ENCODE results near the gene SLC39A11. TPM values are rescaled to one million over a fixed set of nuclear protein-coding genes. Genes with fewer than 3 reads are reported as not detected.
"Not testable (repeated sequence)": the region's sequence is repeated elsewhere in the genome, so short reads cannot be mapped to it uniquely, and the experiment has no call there.

SLC39A11 gene
- total RNA-seq, 1 donor from 2014 or later, result 14.2 TPM

DNA sequence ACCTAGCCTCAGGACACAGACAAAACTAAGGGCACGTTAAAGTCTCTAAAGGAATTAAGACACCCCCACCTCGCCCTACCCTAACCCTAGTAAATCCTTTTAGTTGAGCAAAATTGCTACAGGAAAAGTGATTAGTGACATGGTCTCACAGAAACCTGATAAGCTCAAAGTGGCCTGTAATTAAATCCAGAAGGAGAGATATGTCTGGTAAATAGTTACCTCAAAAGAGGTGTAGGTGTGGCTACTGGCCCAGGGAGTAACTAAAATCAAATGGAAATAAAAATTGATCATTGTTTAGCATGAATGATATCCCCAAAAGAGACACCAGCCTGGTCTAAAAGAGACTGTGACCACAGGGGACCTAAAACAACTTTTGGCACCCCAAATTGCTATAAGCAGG lies 168.3 kb downstream of the SLC39A11 start:
- DNase-seq (ENCODE audit: low read depth, low spot score), result no peak

DNA sequence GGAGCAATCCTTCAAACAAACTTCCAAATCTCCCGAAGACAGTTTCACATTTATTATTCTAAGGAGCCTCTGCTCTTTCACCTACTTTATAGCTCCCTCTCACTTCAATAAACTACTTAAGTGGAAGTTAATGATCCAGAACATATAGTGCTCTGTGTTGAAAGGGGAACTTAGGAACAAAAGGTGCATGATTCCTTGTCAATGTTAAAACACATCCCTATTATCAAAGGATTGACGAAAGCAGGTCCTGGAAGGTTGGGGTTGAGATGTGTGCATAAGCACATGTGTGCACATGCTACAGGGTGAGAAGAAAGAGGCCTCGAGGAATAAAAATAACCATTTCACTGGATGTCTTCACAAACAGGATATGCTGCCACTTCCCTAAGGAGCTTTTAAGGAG lies 170.3 kb downstream of the SLC39A11 start:
- DNase-seq (ENCODE audit: low read depth, low spot score), result no peak

- no peak for DNase-seq (ENCODE audit: low read depth, low spot score)
Observed at GRCh38 chr17:72921347-72922054, 171.0 kb downstream of the SLC39A11 start.

DNA sequence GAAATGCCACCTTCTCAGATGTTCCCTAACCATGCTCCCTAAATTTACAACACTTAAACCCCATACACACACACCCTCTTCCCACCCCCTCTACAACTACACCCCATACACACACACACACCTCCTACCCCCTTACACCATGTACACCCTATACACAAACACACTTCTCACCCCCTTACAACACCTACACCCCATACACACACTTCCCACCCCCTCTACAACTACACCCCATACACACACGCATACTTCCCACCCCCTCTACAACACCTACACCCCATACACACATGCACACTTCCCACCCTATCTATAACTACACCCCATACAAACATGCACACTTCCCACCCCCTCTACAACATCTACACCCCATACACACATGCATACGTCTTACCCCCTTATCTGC lies 172.0 kb downstream of the SLC39A11 start:
- no peak for DNase-seq (ENCODE audit: low read depth, low spot score)

- DNase-seq (ENCODE audit: low read depth, low spot score), result no peak
Observed at GRCh38 chr17:72916991-72917390, 175.5 kb downstream of the SLC39A11 start.

DNA sequence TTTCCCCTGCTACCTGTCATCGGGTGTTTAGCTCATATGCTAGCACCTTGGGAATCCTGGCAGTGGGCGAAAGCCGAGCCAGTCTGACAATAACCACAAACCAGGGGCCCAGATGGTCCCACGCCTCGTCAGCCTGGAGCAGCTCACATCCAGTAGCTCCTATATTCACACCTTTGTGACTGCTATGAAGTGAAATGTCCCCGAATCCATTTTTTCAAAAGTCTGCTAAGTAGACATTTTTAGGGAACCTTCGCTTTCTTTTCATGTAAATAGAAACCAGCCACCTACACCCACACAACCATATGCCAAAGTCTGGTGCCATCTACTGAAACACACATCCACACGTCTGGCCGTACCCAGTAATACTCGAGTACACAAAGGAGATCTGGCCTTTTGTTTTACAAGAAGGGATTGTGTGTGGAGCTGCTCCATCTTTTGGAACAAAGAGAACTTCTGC lies 176.8 kb downstream of the SLC39A11 start:
- DNase-seq (ENCODE audit: low read depth, low spot score), result no peak

DNA sequence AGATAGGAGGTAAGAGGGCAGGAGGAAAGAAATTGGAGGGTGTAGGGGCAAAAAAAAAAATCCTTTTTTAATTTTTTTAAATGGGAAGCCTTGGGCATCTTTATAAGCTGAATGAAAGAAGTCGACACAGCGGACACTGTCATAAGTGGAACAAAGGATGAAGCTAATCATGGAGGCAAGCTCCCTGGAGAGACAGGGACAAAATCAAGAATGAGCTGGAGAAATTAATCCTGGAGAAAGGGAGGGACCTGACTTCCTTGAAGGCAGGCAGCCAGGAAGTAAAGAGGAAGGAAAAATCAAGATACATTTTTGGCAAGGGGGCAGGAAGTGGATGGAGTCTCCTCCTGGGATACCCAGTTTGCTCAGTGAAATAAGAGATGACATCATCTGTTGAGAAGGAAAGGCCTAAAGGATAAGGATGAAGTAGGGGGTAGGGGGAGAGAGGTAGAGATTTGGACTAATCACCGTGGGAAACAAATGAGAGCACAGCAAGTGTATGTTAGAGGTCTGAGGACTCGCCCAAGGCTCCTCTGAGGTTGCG lies 179.3 kb downstream of the SLC39A11 start:
- DNase-seq (ENCODE audit: low read depth, low spot score), result no peak

DNA sequence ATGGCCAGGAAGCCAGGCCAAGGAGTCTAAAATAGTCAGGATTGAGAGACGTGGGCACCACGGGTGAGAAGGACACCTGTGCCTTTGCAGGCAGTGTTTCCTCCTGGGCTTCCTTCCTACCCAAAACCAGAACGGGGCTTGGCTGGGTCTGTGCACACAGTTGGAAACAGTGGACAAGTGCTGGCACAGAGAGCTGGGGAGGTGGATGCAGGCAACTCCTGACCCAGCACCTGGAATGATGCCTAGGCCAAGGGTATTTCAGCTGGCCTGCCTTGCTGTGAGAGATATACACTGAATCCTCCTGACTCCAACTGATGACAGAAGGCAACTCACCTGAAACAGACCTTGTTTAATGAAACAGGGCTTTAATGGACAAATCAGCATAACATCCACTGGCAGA lies 186.2 kb downstream of the SLC39A11 start:
- no peak for DNase-seq (ENCODE audit: low read depth, low spot score)

GRCh38 chr17:72903522-72903921 lies 189.0 kb downstream of the SLC39A11 start:
- no peak for DNase-seq (ENCODE audit: low read depth, low spot score)

DNA sequence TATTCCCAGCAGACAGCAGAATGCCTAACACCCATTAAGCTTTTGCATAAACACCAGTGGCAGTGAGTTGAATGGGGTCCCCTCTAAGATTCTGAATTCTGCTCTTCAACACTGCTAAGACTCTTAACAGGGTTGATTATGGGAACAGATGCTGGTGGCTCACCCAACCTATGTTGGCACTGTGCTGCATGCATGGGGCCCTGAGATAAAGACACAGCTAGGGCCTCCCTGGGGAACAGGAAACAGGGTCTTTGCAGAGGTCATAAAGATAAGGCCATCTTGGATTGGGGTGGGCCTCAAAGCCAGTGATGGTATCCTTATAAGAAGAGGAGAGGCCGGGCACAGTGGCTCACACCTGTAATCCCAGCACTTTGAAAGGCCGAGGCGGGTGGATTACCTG lies 190.8 kb downstream of the SLC39A11 start:
- no peak for DNase-seq (ENCODE audit: low read depth, low spot score)

DNA sequence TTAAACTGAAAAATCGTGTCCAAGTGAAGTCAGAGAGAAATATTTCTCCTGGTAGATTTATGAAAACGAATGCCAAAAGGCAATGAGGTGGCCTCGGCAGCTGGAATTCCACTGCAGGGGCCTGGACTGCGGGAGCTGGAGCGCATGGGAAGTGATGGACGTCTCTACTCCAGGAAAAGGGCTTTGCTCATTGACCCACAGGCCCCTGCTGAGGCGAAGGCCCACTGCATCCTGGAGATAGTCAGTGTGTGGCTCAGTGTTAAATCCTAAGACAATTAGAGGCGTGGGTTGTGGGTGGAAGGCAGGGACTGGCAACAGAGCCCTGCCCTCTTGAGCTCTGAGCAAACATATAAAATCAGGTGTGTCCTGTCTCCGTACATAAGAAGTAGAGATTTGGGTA lies 191.4 kb downstream of the SLC39A11 start:
- no peak for DNase-seq (ENCODE audit: low read depth, low spot score)

DNA sequence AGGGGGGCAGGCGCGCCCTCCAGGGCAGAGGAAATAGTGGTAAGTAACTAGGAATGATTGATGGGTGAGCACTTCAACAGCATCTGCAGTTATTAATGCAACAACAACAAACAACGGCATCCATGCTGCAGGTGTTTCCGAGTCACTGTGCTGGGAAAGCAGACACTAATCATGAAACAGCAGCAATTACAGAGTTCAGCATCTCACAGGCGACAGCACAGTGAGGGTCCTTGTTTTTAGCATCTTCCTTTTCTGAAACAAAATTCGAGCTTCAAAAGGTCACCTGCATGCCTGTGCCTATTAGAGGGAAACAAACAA lies 191.9 kb downstream of the SLC39A11 start:
- DNase-seq (ENCODE audit: low read depth, low spot score), result no peak

- DNase-seq (ENCODE audit: low read depth, low spot score), result no peak
Observed at GRCh38 chr17:72898725-72899124, 193.8 kb downstream of the SLC39A11 start.

GRCh38 chr17:72896288-72896687 lies 196.2 kb downstream of the SLC39A11 start:
- DNase-seq (ENCODE audit: low read depth, low spot score), result not testable (repeated sequence)

DNA sequence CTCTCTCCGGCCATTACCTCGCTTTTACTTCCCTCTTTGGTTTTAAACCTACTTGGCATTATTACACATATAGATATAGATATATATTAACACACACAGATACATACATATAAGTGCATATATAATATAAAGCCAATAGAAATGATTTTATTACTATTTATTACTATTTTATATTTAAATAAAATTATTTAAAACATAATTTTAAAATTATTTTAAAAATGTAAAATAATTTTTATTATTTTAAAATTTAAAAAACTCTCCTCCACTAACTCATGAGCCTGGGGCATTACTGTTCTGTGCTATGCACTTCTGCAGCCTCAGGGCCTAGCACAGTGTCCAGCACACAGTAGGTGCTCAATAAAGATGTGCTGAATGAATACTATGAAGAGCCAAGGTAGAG lies 200.9 kb downstream of the SLC39A11 start:
- DNase-seq (ENCODE audit: low read depth, low spot score), result no peak

DNA sequence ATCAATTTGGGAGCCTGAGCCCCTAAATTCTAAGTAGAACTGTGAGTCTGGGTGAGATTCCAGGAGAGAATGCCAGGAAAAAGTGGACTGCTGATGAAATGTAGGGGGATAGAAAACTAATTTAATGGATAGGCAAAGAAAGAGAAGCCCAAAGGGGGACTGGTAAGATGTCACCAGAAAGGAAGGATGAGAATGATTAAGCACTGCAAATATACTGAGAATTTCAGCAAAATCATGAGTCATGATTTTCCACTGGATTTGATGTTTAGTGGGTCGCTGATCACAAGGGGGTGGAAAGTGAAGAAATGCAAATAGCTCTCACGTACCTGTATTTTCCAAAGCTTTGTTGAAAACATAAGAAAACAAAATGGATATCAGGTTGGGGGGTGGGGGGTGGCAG lies 201.8 kb downstream of the SLC39A11 start:
- no peak for DNase-seq (ENCODE audit: low read depth, low spot score)

DNA sequence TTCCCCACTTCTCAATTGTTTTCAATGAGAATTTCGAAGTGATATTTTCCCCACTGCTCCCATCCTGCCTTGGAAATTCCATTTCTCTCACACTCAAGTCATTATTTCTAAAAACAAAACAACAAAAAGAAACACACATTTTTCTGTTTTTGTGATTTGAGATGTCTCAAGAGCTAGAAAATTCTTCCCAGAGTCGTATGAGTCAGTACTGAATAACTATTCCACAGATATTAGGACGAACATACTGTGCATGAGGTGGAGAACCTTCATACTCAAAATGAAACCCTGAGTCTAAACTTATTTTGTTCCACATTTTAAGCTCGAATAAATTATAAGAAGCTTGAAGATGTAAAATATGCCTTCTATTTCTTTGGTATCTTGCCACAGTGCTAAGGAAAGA lies 204.6 kb downstream of the SLC39A11 start:
- no peak for DNase-seq (ENCODE audit: low read depth, low spot score)

DNA sequence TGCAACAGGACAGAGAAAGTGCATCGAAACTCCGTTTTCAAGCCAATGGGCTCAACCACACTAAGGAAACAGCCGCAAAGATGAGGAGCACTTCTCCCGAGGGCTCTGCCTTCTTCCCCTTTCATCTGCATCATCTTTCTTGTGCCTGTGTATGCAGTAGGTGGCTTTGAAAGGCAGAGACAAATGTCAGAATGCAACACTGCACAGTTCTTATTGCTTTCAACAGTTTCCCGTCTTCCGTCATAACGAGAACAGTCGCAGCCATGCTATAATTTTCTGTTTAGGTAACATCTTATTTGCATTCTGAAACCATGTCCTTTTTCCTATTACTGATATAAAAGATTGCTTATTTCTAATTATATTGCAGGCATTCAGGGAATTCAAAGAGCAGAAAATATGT lies 205.2 kb downstream of the SLC39A11 start:
- DNase-seq (ENCODE audit: low read depth, low spot score), result no peak

DNA sequence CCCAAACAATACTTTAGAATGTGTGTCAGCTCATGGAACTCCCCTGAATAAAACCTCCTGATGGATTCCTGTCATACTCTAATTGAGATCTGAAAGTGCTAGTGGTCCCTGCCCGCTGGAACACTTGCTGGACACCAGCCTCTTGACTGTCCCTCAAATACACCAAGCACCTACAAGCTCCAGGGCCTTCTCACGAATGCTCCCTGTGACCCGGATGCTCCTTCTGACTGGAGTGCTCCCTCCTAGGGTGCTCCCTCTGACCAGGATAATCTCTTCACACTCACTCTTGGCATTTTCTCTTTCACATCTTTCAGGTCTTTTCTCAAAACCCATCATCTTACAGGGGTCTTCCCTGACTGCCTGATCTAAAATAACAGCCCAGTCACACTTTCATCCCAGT lies 205.9 kb downstream of the SLC39A11 start:
- no peak for DNase-seq (ENCODE audit: low read depth, low spot score)

DNA sequence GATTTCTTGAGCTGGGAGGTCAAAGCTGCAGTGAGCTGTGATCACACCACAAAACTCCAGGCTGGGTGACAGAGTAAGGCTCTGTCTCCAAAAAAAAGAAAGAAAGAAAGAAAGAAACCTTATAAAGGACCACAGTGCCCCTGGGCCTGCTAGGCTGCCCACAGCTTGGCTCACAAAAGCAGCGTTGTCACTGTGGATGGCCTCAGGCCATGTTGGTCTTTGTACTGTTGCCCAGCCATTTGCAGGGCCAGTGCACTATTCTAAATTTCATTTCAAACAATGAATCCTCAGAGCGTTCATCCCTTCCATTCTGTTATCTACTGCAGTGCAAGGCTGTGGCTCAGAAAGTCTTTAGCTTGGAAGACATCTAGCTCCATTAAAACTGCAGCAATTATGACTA lies 208.4 kb downstream of the SLC39A11 start:
- DNase-seq (ENCODE audit: low read depth, low spot score), result no peak

- no peak for DNase-seq (ENCODE audit: low read depth, low spot score)
Observed at GRCh38 chr17:72883351-72883750, 209.1 kb downstream of the SLC39A11 start.

DNA sequence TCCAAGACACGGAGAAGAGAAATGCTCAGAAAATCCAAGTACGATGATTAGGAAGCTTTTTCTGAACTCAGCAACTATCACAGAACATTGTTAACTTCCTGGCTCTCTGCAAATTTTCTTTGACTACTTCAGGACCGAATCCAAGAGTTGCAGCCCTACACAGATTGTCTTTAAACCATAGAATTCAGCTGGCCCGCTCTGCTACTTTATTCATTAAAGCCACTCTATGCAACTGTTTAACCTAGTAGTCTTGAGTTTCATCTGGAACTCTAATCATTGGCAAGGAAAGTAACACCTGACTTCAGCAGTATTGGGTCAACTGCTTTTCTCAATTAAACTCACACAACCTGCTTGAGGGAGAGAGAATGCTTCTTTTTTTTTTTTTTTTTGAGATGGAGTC lies 210.1 kb downstream of the SLC39A11 start:
- DNase-seq (ENCODE audit: low read depth, low spot score), result no peak

GRCh38 chr17:72879877-72880276 lies 212.6 kb downstream of the SLC39A11 start:
- no peak for DNase-seq (ENCODE audit: low read depth, low spot score)

Measured in pulmonary artery endothelial cell (primary cell).